Breast epithelium (tissue), 3 donors: ENCODE data around the gene MTARC1.

Experiments
- POLR2AphosphoS5 ChIP-seq, 3 donors: sonication (generic); formaldehyde crosslinking; IDR thresholded peaks; one replicate each; pipeline ENCODE4 v1.6.1; 2017; ENCODE audit warnings: antibody characterized with exemption in 3 of 3
- TF ChIP-seq, protein P1 (sequence below), 3 donors: fragments of 450-650 bp; IDR thresholded peaks; one replicate each; pipeline ENCODE4 v1.5.1; 2016 to 2017; ENCODE audit warnings: antibody characterized with exemption in 3 of 3, mild to moderate bottlenecking in 3 of 3, moderate library complexity in 3 of 3

- TF ChIP-seq, protein P1, sequence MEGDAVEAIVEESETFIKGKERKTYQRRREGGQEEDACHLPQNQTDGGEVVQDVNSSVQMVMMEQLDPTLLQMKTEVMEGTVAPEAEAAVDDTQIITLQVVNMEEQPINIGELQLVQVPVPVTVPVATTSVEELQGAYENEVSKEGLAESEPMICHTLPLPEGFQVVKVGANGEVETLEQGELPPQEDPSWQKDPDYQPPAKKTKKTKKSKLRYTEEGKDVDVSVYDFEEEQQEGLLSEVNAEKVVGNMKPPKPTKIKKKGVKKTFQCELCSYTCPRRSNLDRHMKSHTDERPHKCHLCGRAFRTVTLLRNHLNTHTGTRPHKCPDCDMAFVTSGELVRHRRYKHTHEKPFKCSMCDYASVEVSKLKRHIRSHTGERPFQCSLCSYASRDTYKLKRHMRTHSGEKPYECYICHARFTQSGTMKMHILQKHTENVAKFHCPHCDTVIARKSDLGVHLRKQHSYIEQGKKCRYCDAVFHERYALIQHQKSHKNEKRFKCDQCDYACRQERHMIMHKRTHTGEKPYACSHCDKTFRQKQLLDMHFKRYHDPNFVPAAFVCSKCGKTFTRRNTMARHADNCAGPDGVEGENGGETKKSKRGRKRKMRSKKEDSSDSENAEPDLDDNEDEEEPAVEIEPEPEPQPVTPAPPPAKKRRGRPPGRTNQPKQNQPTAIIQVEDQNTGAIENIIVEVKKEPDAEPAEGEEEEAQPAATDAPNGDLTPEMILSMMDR (IDR thresholded peaks at IDR 0.05) = no peak
- TF ChIP-seq POLR2AphosphoS5 (IDR thresholded peaks at IDR 0.05) = no peak
Measured at GRCh38 chr1:220786057-220786336, 716 bp upstream of the MTARC1 start.
